Measurements from ENCODE around the gene ZNF521.
"Not testable (repeated sequence)": the region's sequence is repeated elsewhere in the genome, so short reads cannot be mapped to it uniquely, and the experiment has no call there.

ZNF521 gene

DNA sequence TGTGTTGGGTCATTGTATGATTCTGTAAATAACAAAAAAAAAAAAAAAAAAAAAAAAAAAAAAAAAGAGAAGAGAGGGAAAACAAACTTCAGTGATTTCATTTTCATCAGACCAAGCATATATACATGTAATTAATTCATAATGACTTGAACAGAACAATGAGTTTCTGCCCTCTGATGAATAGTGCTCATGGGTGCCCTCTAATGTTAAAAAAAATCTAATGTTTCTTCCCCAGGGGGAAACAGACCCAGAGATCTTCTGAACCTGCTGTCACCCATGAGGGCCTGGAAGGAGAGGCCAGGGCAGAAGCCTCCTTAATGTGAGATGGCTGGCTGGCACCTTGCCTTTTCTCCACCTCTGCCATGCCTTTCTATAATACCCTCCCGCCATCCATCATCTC is 289.2 kb downstream of the ZNF521 start:
- DNase-seq, result no peak

DNA sequence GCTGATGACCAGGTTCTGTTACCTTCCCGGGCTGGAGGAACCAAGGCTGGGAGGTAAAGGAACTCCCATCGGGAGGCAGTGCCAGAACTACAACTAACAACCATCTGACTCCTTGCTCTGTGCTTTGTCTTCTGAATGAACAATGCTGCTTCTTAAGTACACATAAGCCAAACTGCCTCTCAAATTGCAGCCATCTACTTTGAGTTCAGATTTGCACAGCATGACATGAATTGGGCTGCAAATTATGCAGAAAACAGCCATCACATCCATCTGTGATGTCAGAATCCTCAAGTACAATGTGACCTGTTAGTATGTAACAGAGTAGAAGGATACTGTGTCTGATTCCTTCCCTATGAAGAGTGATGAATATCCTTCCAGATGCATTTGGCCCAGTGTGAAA is 290.6 kb downstream of the ZNF521 start:
- DNase-seq, result no peak

DNA sequence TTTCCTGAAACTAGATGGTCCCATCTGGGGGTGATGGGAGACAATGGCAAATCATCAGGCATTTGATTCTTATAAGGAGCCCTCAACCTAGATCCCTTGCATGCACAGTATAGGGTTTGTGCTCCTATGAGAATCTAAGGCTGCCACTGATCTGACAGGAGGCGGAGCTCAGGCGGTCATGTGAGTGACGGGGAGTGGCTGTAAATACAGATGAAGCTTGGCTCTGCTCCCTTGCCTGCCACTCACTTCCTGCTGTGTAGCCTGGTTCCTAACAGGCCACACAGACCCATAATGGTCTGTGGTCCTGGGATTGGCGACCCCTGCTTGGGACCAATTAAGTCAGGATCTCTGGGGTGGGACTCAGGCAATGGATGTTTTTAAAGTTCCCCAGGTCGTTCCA is 293.4 kb downstream of the ZNF521 start:
- DNase-seq, result no peak

DNA sequence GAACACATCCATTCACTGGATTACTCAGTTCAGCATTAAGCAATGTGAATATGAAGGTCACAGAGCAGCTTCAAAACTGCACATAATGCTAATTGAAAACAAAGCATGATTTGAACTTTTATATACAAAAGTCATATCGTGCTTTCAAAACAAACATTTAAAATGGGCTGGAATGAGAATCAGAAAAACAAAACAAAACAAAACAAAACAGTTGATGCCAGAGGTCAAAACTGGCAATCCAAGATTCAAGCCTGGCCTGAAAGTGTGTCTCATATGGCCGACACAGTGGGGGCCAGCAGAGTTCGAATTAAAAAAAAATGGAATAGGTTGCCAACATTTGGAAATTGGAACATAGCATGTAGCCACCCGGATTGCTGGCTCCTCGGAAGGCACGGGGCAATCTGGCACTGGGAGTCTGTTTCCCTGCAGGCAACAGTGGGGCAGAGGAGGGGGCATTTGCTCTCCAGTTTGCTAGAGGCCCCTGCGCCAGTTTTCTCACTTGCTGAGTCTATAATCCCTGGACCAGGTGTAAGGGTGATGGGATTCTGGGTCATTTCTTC is 294.4 kb downstream of the ZNF521 start:
- no peak for DNase-seq

DNA sequence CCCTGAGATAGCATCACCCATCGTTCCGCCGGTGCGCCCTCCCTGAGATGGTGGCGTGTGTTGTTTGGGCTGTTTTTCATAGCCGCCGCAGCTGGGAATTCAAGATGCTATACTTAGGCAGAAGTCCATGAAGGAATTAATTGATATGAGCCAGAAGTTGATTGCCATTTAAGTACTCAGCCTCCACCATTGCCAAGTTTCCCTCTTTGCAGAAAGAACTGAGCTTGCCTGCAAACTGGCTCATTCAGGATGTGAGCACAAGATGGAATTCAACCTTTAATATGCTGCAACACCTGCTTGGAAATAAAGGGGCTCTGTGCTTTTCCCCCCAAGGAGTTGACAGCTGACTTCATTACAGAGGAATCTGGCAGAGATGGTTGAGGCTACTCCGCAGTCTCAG is 295.5 kb downstream of the ZNF521 start:
- DNase-seq, result no peak

DNA sequence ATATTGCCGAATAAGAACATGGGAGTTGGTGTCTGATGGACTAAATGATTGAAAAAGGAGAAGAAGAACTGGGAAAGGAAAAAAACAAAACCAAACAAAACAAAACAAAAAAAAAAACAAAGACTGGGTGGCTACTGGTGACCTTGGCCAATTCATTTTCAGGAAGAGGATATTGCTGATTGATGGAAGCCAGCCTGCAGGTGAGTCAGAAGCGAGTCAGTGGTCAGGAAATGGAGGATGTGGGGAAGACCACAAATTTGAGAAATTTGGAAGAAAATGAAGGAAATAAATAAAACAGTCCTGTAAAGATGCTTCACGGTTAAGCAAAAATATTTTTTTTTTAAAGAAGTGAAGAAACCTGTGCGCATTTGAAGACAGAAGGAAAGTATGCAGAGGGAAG is 296.9 kb downstream of the ZNF521 start:
- DNase-seq, result no peak

DNA sequence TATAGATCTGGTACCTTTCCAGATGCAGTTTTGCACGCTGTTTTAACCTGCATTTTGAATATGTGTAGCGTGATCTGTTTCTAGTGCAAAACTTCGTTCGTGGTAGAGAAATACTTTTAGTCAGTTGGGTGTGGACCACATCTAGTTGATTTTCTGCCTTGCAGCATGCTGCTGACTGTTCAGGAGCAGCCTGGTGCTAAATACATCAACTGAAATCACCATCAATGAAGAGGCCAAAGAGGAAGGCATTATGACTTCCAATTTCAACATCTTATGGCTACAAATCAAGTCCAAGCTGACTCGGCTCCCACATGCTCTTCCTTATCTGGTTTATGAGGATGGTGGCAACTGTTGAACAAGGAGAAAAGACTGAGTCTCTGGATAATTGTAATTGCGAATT is 298.5 kb downstream of the ZNF521 start:
- DNase-seq, result no peak

DNA sequence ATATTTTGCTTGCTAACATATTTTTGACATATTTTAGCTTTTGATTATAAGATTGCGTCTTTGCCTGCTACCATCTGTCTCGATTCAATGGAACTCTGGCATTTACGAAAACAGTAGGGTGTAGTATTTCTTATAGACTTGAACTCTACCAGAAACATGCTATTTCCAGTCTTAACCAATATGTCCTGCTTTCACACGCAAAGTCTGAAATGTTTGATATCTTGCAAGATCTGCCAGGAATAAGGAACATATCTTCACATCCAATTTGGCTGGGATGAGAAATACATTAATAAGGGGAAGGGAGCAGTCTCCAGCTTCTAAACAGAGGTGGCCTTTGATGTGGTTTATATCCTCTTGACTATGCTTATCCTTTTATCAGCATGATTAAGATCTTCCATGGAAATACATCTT is 299.4 kb downstream of the ZNF521 start:
- no peak for DNase-seq

DNA sequence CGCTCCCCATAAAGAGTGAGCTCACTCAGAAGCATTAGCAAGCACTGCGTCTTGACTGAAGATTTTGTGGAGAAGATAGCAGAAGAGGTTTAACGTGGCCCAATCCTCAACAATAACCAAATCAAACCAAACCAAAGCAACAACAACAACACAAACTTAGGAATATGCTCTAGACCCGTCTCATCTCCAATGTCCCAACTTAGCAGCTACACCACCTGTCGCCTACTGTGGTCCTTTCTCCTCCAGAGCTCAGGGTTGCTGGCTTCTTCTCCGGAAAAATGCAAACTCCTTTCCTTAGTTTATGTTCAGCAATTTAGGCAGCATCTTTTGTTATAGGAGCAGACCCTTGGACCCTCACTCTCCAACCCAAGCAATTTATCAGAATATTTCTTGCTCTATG is 301.4 kb downstream of the ZNF521 start:
- DNase-seq, result no peak

DNA sequence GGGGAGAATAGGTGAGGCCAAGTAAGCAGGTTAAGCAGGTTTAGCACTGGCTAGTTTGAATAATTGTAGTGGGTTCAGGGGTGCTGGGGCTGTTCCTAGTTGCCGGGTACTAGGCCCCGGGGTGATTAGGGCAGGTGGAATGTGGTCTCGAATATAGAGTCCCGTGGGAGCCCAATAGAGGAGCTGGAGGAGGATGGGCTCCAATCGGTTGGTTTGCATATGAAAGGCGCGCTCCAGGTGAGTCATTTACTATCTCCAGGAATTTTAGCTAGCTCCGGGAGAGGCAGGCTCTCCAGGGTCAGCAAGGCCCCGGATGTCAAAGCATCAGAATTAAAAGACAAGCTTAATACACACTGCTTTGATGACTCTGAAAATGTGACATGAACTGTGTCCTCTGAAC is 304.0 kb downstream of the ZNF521 start:
- DNase-seq, result no peak

DNA sequence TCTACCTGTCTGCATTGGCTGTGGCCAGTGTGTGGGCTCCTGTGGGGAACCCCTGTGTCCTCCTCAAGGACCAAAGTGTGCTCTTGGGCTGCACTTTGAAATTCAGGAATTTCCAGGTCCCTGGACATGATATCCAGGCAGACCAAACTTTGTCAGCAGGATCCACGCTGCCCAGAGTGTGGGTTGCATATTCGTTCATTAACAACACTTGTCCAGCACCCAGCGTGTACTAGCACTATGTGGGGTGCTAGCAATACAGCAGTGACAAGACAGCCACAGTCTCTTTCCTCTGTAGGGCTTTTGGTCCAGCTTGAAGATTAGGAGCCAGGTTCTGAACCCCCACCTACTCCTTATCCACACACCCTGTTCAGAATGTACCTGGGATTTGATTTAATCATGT is 304.5 kb downstream of the ZNF521 start:
- no peak for DNase-seq

DNA sequence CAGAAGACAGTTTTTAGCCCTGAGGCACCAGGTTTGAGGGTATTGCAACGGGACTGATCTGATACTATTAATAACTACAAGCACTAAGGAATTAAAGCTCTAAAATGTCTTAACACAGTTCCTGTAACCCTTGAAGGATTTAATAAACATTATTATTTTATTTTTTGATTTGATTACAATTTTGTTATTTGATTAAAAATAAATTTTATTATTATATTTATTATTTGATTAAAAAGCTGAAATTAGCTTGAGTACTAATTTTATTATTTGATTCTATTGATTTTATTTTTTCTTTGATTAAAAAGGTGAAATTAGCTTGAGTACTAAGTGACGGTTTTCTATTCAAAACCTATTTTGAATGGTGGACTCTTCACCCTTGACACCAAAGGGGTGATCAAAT is 307.3 kb downstream of the ZNF521 start:
- no peak for DNase-seq

DNA sequence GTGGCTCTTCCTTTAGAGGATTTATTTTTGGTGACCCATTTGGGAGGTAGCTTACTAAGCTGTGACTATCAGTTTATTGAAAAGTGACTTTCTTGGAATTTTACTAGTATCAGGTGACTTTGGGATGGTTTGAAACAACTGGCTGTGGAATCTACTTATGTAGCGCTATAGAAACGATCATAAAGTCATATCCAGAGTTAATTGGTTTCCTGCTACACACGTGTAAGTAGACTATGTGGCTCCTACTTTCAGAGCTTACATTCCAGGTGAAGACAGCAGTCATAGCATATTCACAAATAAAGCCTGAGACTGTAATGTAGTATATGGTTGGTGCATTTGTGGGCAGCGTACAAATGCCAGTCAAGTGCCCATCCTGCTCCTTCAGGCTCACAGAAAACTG is 308.9 kb downstream of the ZNF521 start:
- no peak for DNase-seq

DNA sequence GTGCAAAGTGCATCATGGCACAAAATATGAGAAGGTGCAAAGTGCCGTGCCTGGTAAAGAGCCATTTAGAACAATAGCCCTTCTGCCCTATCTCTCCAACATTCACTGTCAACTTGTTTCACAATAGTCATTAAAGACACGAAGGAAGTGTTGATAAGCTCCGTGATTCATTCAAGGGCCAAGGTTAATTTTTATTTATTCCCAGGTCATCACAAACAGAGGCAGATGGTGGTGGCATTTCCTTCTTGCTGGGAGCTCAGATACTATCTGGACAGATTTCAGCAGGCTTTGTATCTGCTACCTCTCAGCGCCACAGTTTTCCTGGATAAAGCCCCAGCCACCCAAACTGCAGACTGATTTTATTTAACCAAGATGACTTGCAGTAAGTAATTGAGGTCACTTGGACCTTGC is 309.3 kb downstream of the ZNF521 start:
- no peak for DNase-seq

DNA sequence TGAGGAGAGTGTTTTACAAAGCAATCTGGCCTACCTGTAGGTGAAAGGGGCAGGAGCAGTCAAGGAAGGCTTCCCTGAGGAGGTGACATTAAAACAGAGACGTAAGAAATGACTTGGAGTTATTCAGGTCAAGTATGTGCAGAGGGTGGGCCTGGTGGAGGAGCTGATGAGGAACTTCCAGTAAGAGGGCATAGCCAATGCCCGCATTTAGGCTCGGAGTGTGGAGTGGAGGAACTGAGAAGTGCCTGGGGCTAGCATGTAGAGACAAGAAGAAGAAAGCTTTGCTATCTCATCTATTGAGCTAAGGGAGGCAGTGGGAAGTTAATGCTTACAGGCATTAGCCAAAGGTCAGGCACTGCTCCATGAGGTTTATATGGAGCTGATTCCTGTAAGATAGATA is 312.2 kb downstream of the ZNF521 start:
- no peak for DNase-seq

DNA sequence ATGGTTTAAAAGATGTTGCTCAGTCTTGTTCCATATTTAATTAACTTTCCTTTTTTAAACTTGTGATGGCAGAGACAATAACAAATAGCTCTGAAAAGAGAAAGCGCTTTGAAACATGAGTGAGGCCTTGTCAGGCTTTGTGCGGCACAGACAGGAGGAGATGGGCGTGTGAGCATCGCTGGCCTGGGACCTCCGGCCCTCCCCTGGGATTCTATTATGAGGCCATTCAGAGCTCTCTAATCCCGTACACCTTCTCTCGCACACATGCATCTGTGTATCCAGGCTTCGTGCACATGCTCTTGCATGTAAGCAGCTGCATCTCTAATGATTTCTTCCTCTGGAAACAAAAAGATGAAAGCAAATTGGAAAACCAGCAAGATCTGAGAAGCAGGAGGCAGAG is 313.7 kb downstream of the ZNF521 start:
- no peak for DNase-seq

DNA sequence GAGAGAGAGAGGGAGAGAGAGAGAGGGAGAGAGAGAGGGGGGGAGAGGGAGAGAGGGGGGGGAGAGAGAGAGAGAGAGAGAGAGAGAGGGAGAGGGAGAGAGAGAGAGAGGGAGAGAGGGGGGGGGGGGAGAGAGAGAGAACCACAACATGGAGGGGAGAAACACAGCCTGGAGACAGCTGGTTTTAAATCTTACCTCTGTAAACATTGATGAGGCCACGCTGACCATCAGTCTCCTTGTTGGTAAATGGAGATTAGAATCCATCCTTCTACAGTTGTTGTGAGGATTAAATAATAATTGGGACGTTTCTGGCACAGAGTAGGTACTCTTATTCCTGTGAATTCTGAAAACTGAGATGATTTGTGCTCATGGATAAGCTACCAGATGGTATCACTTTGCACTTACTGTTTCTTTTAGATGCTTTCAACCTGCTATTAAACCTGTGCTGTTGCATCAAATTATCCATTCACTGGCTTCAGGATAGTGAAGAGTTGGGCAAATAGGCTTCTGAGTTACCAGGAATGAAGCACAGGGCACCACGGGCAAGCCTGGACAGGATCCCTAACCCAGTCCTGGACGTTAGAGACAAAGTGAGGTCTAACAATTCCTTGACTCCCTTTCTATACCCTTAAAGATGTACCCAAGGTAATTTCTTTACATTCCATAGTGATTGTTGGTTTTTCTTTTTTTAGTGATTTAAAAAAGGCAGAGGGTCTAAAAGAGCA is 318.1 kb downstream of the ZNF521 start:
- no peak for DNase-seq

DNA sequence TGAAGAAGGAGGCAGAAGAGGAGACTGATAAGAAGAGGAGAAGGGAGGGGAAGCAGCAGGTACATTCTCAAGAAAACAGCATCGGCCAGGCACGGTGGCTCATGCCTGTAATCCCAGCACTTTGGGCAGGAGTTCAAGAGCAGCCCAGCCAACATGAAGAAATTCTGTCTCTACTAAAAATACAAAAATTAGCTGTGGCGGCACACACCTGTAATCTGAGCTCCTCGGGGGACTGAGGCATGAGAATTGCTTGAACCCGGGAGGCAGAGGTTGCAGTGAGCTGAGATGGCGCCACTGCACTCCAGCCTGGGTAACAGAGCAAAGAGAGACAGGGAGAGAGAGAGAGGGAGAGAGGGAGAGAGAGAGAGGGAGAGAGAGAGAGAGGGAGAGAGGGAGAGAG is 318.8 kb downstream of the ZNF521 start:
- not testable (repeated sequence) for DNase-seq

DNA sequence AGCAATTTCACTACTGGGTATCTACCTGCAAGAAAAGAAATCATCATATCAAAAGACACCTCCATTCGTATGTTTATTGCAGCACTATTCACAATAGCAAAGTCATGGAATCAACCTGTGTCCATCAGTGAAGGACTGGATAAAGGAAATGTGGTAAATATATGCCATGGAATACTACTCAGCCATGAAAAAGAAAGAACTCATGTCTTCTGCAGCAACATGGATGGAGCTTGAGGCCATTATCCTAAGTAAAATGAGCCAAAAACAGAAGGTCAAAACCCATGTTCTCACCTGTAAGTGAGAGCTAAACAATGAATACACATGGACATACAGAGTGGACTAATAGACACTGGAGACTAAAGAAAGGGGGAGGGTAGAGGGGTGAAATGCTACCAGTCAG is 322.2 kb downstream of the ZNF521 start:
- no peak for DNase-seq

DNA sequence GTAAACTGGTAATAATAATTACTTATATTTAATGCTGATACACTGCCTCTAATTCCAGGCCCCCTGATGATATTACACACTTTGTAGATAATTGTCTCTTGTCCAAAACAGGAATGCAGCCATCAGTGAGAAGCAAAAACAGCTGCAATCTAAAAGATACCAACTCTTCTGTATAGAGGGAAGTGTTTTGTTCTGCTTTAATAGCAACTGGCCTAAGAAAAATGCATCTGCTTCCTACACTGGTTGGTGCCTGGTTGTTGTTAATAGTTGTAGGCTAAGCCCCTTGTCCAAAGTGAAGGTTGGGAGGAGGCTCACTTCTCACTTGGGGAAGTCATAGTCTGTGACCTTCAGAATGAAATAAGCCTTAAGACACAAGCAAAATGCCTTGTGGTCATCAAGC is 332.0 kb downstream of the ZNF521 start:
- no peak for DNase-seq

DNA sequence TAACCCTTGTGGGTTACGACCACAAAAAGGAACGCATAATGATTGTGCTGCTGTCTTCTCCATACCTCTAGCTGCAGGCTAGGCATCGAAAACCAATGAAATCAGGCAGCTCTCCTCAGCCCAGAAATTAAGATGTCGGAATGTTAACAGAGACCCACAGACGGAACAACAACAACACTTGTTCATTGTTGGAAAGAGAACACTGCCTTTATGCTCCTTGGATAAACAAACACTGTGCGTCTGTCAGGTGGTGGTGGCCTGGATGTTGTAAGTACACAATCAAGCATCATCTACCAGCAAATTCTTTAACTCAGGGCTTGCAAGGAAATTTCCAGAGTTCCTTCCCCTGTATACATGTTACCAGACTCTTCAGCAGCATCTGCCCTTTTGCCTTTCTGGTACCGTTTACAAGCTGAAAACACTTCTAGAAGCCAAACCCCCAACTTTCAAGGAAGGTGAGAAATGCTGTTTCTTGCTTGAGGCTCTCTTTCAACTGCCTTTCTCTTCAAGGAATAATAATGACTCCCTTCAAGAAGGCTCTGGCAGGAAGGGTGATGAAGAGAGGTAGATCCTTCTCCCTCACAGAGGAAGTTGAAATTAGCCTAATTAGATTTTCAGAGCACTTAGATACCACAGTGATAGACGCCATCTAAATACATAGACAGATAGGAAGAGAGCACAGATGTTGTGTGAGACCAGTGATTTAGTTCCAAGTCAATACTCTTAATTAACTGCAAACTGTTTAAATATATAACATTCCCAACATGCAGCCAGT is 332.7 kb downstream of the ZNF521 start:
- DNase-seq, result no peak

DNA sequence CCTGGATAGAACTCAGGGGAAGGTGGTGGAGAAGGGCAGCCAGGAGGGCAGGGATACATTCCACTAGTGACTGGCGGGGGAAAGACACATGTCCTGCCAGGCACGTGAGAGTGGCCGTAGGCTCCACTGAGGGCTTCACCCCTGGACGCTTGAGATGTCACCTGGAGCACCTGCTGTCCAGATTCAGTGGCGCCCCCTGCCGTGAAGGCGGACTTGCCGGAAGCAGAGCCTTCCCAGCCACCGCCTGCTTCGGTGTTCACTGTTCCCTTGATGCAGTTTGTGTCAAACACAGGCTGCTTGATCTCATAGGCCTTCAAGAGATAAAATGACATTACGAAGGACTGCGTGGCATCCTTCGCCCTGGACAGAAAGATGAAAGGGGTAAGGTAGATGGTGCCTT is 335.3 kb downstream of the ZNF521 start:
- DNase-seq, result no peak

DNA sequence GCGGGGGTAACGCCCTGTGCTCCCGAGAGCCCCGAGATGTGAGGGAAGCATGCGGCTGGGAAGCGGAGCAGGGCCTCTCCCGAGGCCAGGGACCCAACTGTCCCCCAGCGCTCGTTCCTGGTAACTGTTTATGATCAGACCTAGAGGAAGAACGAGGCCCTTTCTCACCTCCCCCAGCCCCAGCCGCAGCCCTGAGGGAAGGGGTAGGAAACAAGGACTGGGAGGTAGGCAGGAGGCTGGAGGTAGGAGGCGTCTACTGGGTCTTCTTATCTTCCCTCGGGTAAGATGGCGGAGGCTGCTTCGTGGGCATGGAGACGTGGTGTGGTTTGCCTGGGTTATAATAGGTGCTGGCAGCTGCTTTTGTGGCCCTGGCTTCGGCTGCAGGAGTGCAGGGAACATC is 335.8 kb downstream of the ZNF521 start:
- DNase-seq, result no peak
